Stimulated activated CD8-positive, alpha-beta memory T cell treated with anti-CD3 and anti-CD28 coated beads, Interleukin-4, amount 100 ng/mL, for 4 hours (primary cell): Measurements from ENCODE around the gene DIP2C.
"Not testable (repeated sequence)": the region's sequence is repeated elsewhere in the genome, so short reads cannot be mapped to it uniquely, and the experiment has no call there.

Experiments used
- DNase-seq, 2 donors: peaks; one replicate each; pipeline ENCODE4 v3.0.0-alpha.2; 2020; ENCODE audit warnings: low read depth in 2 of 2, low spot score in 1 of 2

Gene DIP2C

DNA sequence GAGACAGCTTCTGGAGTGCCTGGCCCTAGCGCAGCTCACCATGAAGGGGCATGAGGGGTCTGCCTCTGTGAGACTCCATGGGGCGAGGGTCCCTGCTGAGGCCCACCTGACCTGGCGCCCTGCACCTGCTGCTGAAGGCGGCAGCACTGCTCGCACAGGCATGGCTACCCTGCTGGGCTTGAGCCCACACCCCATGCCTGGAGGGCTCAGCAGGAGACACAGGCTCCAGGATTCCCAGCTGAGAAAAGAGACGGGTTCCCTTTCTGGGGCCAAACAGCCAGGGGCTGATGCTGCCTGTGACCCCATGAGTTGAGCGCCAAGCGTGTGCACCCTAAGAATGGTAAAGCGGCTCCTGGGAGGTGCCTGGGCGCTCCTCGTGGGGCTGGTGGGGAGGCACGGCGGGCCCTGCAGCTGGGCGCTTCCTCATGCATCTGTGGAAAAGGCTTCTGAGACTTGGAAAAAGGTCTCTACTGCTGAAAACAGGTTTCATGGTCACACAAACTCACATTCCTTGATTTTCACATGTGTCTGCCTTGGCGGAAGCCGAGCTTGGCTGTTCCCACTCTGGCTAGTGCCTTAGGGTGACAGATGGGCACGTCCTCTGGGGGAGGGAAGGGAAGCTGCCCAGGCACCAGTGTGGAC, 320.8 kb downstream of the DIP2C start:
- no peak for DNase-seq

GRCh38 chr10:368107-368506, 321.4 kb downstream of the DIP2C start:
- not testable (repeated sequence) for DNase-seq

DNA sequence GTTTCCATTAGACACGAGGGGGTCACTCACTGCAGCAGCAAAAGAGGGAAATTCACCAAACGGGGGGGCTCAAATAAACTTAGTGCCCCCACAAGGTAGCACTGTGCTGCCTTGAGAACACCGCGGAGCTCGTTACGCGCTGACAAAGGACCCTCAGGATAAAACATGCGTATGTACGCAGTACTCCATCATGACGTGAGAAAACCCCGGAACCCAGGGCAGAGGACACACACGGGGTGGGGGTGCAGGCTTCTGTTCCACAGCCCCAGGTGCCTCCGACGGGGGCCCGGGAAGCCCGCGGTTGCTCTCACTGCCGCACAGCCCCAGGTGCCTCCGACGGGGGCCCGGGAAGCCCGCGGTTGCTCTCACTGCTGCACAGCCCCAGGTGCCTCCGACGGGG, 321.8 kb downstream of the DIP2C start:
- DNase-seq, result no peak

- DNase-seq, result no peak
These were observed 323.3 kb downstream of the DIP2C start for GRCh38 chr10:366186-366585.

- DNase-seq, result no peak
These were observed 325.1 kb downstream of the DIP2C start for GRCh38 chr10:364267-364775.

GRCh38 chr10:363152-363551, 326.3 kb downstream of the DIP2C start:
- no peak for DNase-seq

GRCh38 chr10:361203-362081, 328.0 kb downstream of the DIP2C start:
- DNase-seq, result no peak

DNA sequence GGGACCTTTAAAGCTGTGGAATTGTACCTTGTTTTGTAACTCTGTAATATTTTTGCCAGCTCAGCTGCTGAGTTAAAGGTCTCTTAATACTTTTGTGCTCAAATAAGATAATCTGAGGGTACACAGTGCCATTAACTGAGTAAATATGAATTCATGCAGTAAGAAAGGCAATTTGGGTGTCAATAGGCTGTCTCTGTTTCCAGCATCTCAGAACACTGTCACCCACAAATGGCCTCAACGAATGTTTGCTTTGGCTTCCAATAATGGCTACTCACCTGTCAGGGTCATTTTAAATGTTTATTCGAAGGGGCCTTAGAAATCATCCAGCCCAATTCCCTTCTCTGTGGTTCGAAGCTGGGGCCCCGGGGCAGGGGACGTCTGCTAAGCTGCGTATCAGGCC, 328.8 kb downstream of the DIP2C start:
- DNase-seq, result no peak

GRCh38 chr10:359762-360161, 329.7 kb downstream of the DIP2C start:
- DNase-seq, result no peak

DNA sequence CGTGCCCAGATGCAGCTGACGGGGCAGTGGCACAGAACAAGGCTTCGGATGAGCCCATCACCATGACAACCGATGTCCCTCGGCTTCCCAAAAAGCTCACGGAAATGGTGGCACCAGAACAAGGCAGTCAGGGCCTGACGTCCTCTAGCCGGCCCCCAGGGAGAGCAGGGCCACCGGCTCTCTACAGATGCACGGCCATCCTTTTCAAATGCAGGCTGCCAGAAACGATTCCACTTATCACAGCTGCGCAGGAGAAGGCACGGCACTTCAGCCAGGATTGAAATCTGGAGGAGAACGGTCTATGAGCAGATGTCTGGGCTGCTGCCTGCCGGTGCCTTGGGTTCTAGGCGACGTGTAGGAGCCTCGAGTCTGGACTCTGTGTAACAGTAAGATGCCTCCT, 330.4 kb downstream of the DIP2C start:
- DNase-seq, result no peak

- no peak for DNase-seq
These were observed 332.1 kb downstream of the DIP2C start for GRCh38 chr10:357201-357950.

- DNase-seq, result no peak
These were observed 333.0 kb downstream of the DIP2C start for GRCh38 chr10:356452-356851.

GRCh38 chr10:354901-355617, 334.4 kb downstream of the DIP2C start:
- DNase-seq, result no peak

DNA sequence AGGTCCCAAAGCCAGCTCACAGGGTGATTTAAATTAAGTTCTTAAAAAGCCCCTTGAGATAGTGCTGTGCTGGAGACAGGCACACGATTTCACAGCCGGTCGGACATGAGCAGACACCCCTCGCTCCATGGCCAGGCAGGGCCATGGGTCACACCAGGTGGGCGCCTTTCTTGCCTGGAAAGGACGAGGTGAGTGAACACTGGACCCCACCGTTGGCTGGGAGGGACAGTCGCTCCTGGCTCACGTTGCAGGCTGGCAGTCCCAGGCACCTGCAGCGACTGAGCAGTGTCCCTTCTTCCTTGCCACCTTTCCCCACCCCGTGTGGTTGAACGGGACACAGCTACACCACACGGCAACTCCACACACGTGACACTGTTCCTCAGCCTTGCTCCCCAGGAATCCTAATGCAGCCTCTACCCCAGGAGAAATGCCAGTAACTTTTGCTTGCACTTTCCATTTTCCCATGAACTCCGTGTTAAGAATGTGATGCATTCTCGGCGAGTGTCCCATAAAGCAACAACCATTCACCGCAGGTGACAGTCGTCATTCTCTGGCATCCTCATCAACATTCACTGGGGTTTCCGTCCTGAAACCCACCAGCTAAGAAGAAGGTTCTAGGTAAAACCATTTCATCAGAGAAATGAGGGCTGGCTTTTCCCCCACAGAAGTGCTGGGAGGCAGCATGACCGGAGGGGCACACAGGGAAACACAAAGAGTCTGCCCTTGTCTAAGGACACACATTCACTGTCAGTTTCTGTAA, 336.8 kb downstream of the DIP2C start:
- DNase-seq, result no peak

- no peak for DNase-seq
These were observed 337.6 kb downstream of the DIP2C start for GRCh38 chr10:351770-352334.

DNA sequence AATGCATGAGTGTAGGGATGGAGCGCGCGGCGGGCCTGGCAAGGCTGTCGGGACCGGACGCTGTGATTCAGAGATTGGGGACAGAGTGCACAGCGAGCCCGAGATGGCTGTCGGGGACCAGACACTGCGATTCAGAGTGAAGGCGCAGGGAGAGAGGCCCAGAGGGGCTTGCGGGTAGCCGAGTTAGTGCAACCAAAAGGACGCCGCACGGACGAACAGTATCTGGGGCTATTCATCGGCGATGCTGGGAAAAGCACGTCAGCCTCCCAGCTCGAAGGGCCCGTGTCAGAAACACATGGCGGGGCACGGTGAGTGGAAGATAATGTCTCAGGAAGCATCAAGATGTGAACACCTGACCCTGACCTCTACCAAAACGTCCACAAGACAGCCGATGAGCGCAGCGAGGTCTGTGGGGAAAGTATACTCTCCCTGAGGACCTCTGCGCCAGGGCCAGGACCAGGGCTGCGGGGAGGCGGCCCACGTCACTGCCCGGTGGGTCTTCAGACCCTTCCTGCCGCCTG, 338.4 kb downstream of the DIP2C start:
- no peak for DNase-seq

- DNase-seq, result no peak
These were observed 340.4 kb downstream of the DIP2C start for GRCh38 chr10:349081-349480.

- DNase-seq, result no peak
These were observed 341.0 kb downstream of the DIP2C start for GRCh38 chr10:348456-348855.

GRCh38 chr10:347774-348173, 341.7 kb downstream of the DIP2C start:
- not testable (repeated sequence) for DNase-seq

DNA sequence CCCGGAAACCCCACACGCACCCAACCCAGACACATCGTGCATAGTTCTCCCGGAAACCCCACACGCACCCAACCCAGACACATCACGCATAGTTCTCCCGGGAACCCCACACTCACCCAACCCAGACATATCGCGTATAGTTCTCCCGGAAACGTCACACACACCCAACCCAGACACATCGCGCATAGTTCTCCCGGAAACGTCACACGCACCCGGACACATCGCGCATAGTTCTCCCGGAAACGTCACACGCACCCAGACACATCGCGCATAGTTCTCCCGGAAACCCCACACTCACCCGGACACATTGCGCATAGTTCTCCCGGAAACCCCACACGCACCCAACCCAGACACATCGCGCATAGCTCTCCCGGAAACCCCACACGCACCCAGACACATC, 342.3 kb downstream of the DIP2C start:
- DNase-seq, result not testable (repeated sequence)
